ENCODE results near the gene PCDHGA12.
"Not testable (repeated sequence)": the region's sequence is repeated elsewhere in the genome, so short reads cannot be mapped to it uniquely, and the experiment has no call there.

PCDHGA12 gene

GRCh38 chr5:141430332-141431113 is at the start of gene PCDHGA12:
Gene PCDHGA12 (plus strand): TSS chr5:141430507. CDS start chr5:141430760, 253 bp downstream.
- DNase-seq, result peak; percentile 33

GRCh38 chr5:141382469-141383294 is 47.6 kb upstream of the PCDHGA12 start, which contains the start of gene PCDHGA7:
Gene PCDHGA7 (plus strand): TSS chr5:141382742. CDS start chr5:141382900, 158 bp downstream.
- no peak for DNase-seq

GRCh38 chr5:141383345-141383744 is 47.0 kb upstream of the PCDHGA12 start:
- DNase-seq, result no peak

GRCh38 chr5:141384471-141385267 is 45.6 kb upstream of the PCDHGA12 start:
- no peak for DNase-seq

GRCh38 chr5:141387557-141388311 is 42.6 kb upstream of the PCDHGA12 start, which contains the start of gene PCDHGB4:
Gene PCDHGB4 (plus strand): TSS chr5:141387698. CDS start chr5:141387885, 187 bp downstream.
- not testable (repeated sequence) for DNase-seq

- no peak for DNase-seq
Measured at GRCh38 chr5:141388661-141389060, 41.6 kb upstream of the PCDHGA12 start.

- DNase-seq, result no peak
Measured at GRCh38 chr5:141389153-141390042, 40.9 kb upstream of the PCDHGA12 start.

- no peak for DNase-seq
Measured at GRCh38 chr5:141392429-141393198, 37.7 kb upstream of the PCDHGA12 start, which contains the start of gene PCDHGA8. Gene PCDHGA8 (plus strand): TSS chr5:141392633. CDS start chr5:141392814, 181 bp downstream.

GRCh38 chr5:141393267-141393666 is 37.0 kb upstream of the PCDHGA12 start:
- no peak for DNase-seq

- DNase-seq, result not testable (repeated sequence)
Measured at GRCh38 chr5:141394401-141395187, 35.7 kb upstream of the PCDHGA12 start.

- peak; percentile 32 for DNase-seq
Measured at GRCh38 chr5:141397756-141398551, 32.4 kb upstream of the PCDHGA12 start, which contains the start of gene PCDHGB5. Gene PCDHGB5 (plus strand): TSS chr5:141397947. CDS start chr5:141398128, 181 bp downstream.

GRCh38 chr5:141398608-141399007 is 31.7 kb upstream of the PCDHGA12 start:
- DNase-seq, result no peak

GRCh38 chr5:141399555-141400258 is 30.6 kb upstream of the PCDHGA12 start:
- DNase-seq, result no peak

GRCh38 chr5:141402553-141403243 is 27.6 kb upstream of the PCDHGA12 start, which contains the start of gene PCDHGA9:
Gene PCDHGA9 (plus strand): TSS chr5:141402778. CDS start chr5:141402953, 175 bp downstream.
- no peak for DNase-seq

GRCh38 chr5:141403387-141403786 is 26.9 kb upstream of the PCDHGA12 start:
- no peak for DNase-seq

GRCh38 chr5:141407790-141408505 is 22.4 kb upstream of the PCDHGA12 start, which contains the start of gene PCDHGB6:
Gene PCDHGB6 (plus strand): TSS chr5:141408021. CDS start chr5:141408203, 182 bp downstream.
- DNase-seq, result peak; percentile 31
